NCI-H2107 treated with DMSO at 0.1 percent for 48 hours (cell line): ENCODE data around the gene GALNT17.

Experiments used
- DNase-seq: peaks from one replicate; lab custom pipeline; 2025; ENCODE audit not compliant: unreplicated experiment; lab: John Stamatoyannopoulos, UW

The GALNT17 gene

DNA sequence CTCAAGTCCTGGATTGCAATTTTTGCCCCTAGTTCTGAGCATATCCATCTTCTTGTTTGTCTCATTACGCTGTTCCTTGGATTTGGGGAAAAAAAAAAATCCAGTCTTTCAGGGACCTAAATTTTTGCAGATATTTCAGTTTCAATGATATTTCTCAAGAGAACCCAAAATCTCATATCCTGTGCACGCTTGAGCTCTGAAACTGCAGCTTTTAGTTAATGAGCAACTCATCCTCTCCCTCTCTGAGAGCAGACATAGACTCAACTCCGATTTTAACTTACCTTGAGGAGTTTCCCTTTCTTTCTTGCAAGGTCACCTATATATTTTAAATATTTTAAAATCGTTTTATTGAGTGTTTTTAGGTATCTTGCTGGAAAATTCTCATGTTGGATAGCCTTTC lies 200.3 kb downstream of the GALNT17 start:
- no peak for DNase-seq

GRCh38 chr7:71334541-71334940 lies 202.6 kb downstream of the GALNT17 start:
- DNase-seq: no peak

DNA sequence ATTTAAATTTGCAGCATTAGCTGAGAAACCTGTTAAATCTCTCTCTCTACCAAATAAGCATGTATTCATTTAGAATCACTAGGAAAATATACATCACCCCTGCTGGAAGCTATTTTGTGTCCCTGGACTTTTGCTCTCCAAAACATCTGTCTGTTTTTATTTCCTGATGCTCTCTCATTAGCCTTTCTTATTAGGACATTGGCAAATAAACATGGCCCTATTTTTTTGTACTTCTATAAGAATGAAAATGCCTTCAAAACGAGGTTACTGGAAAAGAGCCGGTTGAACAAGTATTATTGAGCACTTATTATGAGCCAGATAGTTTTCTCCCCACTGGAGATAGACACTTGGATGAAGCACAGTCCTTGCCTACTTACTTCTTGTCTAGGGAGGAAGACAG lies 206.9 kb downstream of the GALNT17 start:
- no peak for DNase-seq

DNA sequence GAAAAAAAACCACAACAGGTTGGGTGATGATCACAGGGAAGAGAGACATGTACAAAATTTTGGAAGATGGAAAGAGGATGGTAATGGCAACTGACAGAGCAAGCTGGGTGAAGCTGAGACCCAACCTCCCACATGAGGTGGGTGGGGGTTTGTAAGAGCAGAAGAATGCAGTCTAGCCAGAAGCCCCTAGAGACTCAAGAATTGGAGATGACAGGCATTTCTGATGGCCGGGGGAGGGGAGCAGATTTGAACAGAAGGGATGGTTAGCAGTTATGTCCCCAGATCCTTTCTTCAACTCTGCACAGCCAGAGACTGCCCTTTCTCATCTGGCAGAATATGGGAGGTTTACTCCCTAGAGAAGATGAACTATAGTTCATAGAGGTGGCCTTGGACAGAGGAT lies 208.0 kb downstream of the GALNT17 start:
- DNase-seq: no peak

- DNase-seq: no peak
Observed at GRCh38 chr7:71342202-71342601, 210.3 kb downstream of the GALNT17 start.

- DNase-seq: no peak
Observed at GRCh38 chr7:71343039-71343438, 211.1 kb downstream of the GALNT17 start.

DNA sequence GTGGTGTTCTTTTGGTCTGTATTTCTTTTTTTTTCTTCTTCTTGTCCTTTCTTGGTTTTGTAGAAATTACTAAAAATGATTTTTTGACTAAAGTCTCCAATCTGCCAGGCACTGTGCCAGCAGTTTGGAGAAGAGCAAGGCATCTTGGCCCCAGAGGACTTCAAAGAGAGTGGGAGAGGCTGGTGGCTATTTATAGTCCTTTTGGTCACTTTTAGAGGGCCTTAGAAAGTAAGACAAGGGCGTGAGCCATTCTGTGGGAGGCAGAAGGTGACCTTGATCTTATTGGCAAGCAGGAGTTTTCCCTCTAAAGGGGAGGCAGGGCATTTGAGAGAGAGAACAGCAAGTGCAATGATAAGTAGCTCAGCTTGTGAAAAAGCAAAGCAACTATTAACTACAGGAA lies 211.9 kb downstream of the GALNT17 start:
- no peak for DNase-seq

DNA sequence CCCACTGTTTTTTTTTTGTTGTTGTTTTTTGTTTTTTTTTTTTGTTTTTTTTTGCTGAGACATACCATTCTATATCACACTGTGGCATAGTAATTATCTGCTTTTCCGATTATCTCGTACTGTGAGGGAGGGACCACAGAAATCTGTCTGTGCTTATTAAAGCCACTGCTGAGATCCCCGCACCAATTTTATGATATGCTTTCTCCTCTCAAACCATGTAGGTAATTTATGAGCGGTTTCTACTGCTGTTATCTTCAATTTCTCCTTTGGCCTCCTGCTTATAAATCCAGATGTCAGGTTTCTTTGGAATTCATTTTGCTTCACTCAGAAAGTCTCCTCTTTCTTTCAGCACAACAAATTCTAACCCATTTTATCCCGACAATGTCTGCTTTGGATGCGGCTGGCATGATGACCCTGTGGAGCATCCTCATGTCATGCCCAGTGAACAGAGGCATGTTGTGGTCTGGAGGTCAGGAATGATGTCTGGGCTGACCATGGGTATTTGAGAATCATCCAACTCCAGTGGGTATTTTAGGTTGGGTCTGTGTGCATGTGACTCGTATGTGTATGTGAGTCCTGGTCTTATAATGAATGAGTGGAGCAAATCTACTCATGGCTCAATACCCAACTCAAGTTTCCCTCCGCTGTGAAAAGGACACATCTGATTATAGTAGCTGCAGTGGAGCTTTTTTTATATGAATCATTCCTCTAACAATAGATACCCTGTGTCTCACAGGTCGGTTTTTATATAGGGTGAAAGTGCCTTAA lies 213.4 kb downstream of the GALNT17 start:
- DNase-seq: no peak

DNA sequence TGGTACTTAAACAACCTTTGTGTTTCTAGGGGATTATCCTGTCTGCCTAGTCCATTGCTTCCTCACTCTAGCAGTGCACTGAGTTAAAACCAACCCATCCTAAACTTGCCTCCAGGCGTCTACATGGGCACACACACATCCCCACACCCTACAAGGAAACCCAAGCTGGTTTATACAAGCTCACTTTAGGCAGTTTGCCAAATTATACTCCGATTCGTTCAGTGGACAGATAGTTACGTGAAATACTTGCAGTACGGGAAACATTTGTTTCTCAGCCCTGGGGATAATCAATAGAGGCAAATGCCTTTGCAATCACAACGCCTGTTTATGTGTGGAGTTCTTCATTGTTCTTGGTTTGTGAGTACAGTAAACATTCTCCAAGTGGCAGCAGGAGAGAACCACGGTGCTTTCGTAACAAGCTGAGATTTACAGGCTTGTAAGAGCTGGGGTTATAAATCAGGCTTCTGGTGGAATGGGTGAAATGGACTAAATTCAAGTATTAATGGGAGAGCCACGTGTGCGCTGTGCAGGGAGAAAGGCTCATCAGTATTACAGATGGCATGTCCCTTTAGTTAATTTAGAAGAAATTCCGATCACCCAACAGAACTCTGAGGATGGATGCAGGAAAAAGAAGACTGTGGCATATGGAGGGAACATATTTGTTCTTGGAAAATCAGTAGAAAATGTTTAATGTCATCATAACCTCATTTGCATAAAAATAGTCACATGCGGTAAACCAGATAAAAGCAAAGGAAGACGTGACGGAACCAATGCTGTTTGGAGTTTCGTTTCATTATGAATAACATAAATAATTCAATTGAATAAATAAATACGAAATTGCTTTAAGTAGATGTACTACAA lies 217.1 kb downstream of the GALNT17 start:
- DNase-seq: no peak

DNA sequence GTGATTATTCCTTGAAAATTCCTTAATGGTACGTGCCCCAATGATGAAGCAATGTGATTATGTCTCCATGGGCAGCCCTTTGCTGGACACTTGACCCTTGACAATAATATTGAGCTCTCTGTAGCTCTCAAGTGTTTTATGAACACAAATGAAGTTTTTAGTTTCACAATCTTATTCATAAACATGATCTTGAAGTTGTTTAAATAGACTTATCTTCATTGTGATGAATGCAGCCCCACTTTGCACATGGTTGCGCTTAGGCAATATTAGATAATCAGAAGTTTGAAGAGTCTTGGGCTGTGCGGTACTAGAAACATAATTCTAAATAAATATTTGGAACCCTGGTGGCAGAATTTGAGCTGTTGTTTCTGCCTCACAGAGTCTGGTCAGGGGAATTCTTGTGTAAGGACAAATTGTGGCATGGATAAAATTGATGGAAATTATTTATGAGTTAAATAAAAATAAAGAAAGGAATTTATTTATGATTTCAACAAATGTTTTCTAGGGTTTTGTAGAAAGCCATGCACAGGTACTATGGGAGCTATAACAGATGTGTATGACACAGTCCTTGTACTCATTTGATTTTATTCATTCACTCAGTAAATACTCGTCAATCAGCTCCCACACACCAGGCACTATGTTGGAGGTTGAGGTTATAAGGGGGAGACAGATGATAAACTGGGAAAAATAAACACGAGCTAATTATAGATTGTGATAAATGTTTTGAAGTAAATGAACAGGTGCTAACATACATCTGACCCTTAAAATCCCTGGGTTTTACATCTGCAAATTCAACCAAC lies 217.9 kb downstream of the GALNT17 start:
- no peak for DNase-seq

DNA sequence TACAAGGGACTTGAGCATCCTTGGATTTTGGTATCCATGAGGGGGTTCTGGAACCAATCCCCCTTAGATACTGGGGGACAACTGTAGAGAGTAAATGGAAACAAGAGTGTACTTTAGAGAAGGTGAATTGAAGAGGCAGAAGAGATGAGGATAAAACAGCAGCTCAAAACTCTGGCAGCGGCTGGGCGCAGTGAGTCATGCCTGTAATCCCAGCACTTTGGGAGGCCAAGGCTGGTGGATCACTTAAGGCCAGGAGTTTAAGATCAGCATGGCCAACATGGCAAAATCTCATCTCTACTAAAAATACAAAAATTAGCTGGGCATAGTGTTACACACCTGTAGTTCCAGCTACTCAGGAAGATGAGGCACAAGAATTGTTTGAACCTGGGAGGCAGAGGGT lies 218.7 kb downstream of the GALNT17 start:
- no peak for DNase-seq

DNA sequence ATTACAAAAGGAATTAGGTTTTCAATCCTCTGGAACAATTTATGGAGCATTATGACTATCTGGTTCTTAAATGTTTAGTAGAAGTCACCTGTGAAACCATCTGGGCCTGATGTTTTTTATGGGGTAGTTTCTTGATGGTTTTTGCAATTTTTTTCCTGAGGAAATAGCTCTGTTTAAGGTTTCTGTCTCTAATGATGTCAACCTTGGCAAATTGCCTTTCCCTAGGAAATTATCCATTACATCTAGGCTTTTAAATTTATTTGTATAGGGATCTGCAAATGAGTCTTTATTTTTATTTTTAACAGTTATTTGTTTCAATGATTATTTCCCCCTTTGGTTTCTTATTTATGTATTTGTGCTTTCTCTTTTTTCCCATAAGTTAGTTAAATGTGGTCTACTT lies 222.8 kb downstream of the GALNT17 start:
- DNase-seq: no peak

- DNase-seq: no peak
Observed at GRCh38 chr7:71361451-71362032, 229.6 kb downstream of the GALNT17 start.

- DNase-seq: no peak
Observed at GRCh38 chr7:71362240-71362639, 230.3 kb downstream of the GALNT17 start.

GRCh38 chr7:71363223-71363622 lies 231.3 kb downstream of the GALNT17 start:
- no peak for DNase-seq

GRCh38 chr7:71363627-71364026 lies 231.7 kb downstream of the GALNT17 start:
- no peak for DNase-seq

DNA sequence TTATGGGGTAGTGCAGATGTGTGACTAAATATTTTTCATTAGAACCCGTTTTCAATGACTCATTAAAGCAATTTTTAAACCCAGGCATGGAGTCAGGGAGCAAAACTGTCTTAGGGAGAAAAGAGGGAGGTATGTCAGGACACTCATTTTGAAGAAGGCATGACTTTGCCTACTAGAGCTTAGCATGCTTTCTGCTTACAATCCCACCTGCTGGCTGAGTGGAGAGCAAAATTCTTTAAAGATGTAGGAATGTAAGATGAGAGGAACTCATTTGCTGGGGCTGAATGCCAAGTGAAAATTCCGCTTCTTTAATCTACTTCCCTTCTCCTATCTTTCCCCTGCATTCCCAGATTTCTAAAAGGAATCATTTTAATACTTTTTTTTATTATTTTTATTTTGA lies 232.6 kb downstream of the GALNT17 start:
- no peak for DNase-seq

- DNase-seq: no peak
Observed at GRCh38 chr7:71372991-71373390, 241.0 kb downstream of the GALNT17 start.

DNA sequence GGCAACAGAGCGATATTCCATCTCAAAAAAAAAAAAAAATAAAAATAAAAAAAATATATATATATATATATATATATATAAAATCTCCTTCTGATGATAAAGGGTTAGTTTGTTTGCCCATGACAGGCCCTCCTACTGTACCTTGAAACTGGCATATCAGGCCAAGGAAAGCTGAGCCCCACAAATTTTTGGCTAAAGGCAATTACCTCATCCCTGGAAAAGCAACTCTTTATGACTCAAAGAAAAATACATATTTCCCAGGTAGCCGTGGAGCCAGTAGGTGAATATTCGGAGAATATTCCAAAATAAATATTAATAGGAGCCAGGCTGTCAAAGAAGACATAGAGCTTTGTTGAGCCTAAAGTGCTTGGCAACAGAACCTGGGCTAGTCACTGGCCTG lies 245.1 kb downstream of the GALNT17 start:
- no peak for DNase-seq

GRCh38 chr7:71377469-71377868 lies 245.5 kb downstream of the GALNT17 start:
- no peak for DNase-seq

DNA sequence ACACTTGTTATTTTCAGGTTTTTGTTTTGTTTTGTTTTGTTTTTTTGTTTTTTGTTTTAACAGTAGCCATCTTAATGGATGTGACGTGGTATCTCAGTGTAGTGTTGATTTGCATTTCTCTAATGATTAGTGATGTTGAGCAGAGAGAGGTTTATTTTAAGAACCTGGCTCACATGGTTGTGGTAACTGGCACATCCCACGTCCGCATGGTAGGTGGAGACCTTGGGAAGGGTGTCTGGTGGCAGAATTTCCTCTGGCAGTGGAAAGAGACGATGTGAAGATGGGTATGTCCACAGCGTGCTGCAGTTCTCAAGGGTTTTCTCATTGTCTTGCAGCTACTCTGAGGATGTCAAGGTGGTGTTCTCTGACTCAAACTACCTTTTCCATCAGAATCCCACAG lies 252.2 kb downstream of the GALNT17 start:
- DNase-seq: no peak
